ENCODE data around the gene UBE2O.

The UBE2O gene

GRCh38 chr17:76459674-76460073 lies 6.7 kb upstream of the UBE2O start:
- no peak for TF ChIP-seq POLR2AphosphoS5 (IDR thresholded peaks at IDR 0.05; ENCODE audit: low read depth)
- no peak for TF ChIP-seq SPI1 (IDR thresholded peaks at IDR 0.05; ENCODE audit: borderline replicate concordance, low read depth)
- no peak for TF ChIP-seq GABPA (IDR thresholded peaks at IDR 0.05; ENCODE audit: low read depth)
- no peak for TF ChIP-seq CTCF (IDR thresholded peaks at IDR 0.05; ENCODE audit: insufficient read depth, low read length)
- no peak for TF ChIP-seq REST (IDR thresholded peaks at IDR 0.05; ENCODE audit: insufficient replicate concordance, low read depth)
- no peak for DNase-seq (ENCODE audit: low read depth in 1 of 2, low spot score in 1 of 2)
- H3K27ac ChIP-seq (replicated peaks), result no peak overlapping the region
- H3K4me3 ChIP-seq (replicated peaks; ENCODE audit: insufficient read depth, low read length), result no peak overlapping the region
- no peaks in the 10 kb centered on the region for H3K27me3 ChIP-seq (ENCODE audit: insufficient read depth, poor library complexity, severe bottlenecking)

- TF ChIP-seq REST (IDR thresholded peaks at IDR 0.05; ENCODE audit: insufficient replicate concordance, low read depth) (no peak), CTCF (IDR thresholded peaks at IDR 0.05; ENCODE audit: insufficient read depth, low read length) (peak; percentile 40)
- no peaks in the 10 kb centered on the region for H3K27me3 ChIP-seq (ENCODE audit: insufficient read depth, poor library complexity, severe bottlenecking)
- no peak overlapping the region for H3K27ac ChIP-seq (replicated peaks)
- H3K4me3 ChIP-seq (replicated peaks; ENCODE audit: insufficient read depth, low read length), result no peak overlapping the region
- peak in 1 of 2 experiments; percentile 59 for DNase-seq (ENCODE audit: low read depth in 1 of 2, low spot score in 1 of 2)
Measured at GRCh38 chr17:76458580-76459490, 5.9 kb upstream of the UBE2O start.

GRCh38 chr17:76453431-76453743 lies 435 bp upstream of the UBE2O start:
- Histone ChIP-seq H3K27me3 (ENCODE audit: insufficient read depth, poor library complexity, severe bottlenecking) (no peaks in the 10 kb centered on the region), H3K27ac (replicated peaks) (no peak overlapping the region), H3K4me3 (replicated peaks; ENCODE audit: insufficient read depth, low read length) (0 out of 2 replicates have a peak overlapping the region, but pooled peaks have one; percentile 3)
- DNase-seq (ENCODE audit: low read depth in 1 of 2, low spot score in 1 of 2), result no peak
- no peak for TF ChIP-seq POLR2AphosphoS5 (IDR thresholded peaks at IDR 0.05; ENCODE audit: low read depth)
- TF ChIP-seq CTCF (IDR thresholded peaks at IDR 0.05; ENCODE audit: insufficient read depth, low read length), result no peak
- no peak for TF ChIP-seq SPI1 (IDR thresholded peaks at IDR 0.05; ENCODE audit: borderline replicate concordance, low read depth)
- TF ChIP-seq REST (IDR thresholded peaks at IDR 0.05; ENCODE audit: insufficient replicate concordance, low read depth), result no peak
- no peak for TF ChIP-seq GABPA (IDR thresholded peaks at IDR 0.05; ENCODE audit: low read depth)

All from HL-60 (cell line).